ENCODE measurements around the gene CCL17. TPM values are rescaled to one million over a fixed set of nuclear protein-coding genes. Genes with fewer than 3 reads are reported as not detected.
A peak's percentile ranks its signal among the peaks of the same experiment; 100 is the strongest.

Gene CCL17
- total RNA-seq, 1 donor from 2014 or later: 2.8 TPM

DNA sequence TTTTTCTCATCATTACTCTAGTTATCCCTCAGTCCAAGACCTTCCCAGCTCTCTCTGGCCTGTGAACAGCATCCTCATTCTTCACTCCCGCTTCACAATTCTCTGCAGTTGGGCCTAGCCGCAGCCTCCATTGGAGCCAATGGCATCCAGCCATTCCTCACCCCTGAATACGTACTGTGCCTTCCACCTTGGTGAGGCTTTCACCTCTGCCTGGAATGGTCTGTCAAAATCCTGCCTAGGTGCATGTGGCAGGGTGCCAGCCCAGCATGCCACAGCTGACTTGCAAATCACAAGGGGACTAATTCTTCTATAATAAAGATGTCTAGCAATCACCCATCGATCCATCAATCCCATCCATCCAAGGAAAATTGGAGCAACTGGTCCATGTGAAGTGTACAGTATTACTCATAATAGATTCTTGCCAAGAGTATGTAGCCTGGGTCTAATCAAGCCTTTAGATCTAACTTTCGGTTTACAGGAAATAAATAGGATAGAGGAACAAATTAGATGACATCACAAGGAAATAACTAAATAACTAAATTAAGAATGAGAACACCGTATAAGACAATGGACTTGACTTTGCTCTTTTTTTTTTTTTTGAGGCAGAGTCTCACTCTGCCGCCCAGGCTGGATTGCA lies 37.3 kb upstream of the CCL17 start:
- H3K36me3 ChIP-seq: no peaks in the 10 kb centered on the region
- H3K27me3 ChIP-seq (ENCODE audit: low read depth): no peaks in the 10 kb centered on the region
- peak in 1 of 2 donors; percentile 27 for ATAC-seq
- peak overlapping the region; percentile 31 for H3K27ac ChIP-seq
- no peak overlapping the region for H3K4me3 ChIP-seq
- peaks cover 16% of the 10 kb centered on the region for H3K4me1 ChIP-seq
- TF ChIP-seq CTCF (IDR thresholded peaks at IDR 0.05): no peak
- no peaks in the 10 kb centered on the region for H3K9me3 ChIP-seq
- peak; percentile 28 for DNase-seq
- intact Hi-C loops (cut with DNase I): no loop called here

- TF ChIP-seq CTCF (IDR thresholded peaks at IDR 0.05): no peak
- Histone ChIP-seq H3K36me3 (no peaks in the 10 kb centered on the region), H3K4me1 (peaks cover 20% of the 10 kb centered on the region), H3K9me3 (no peaks in the 10 kb centered on the region), H3K27ac (peak overlapping the region; percentile 87), H3K27me3 (ENCODE audit: low read depth) (no peaks in the 10 kb centered on the region), H3K4me3 (peak overlapping the region; percentile 62)
- no peak for ATAC-seq
- intact Hi-C loops (cut with DNase I): no loop called here
- peak; percentile 30 for DNase-seq
Measured at GRCh38 chr16:57371494-57372371, 32.8 kb upstream of the CCL17 start.

DNA sequence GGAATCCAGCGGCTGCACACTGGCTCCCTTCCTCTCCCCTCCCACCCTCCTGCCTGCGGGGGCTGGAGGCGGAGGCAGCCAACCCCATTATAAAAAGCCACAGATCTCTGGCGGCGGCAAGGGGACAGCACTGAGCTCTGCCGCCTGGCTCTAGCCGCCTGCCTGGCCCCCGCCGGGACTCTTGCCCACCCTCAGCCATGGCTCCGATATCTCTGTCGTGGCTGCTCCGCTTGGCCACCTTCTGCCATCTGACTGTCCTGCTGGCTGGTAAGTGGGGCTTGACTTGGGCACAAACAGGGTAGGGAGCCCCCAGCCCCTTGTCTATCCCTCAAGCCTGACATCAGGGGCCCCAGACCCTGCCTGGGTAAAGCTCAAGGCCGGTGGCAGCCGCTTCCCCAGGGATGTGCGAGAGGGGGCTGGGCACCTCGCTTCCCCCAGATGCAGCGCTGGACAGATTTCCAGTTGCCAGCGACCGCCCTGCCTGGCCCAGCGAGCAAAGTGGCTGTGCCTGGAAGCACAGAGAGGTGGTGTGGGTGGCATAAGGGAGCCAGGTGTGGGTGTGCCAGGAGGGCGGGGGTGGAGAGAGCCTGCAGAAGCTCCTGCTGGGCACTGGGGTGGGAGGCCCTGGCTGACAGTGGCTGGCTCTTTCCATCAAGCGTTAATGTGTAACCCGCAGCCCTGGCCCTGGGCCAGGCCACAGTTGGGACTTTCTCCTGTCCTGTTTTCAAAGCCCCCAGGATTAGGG lies 32.0 kb upstream of the CCL17 start, which contains the start of gene CX3CL1:
TSS of gene CX3CL1 (plus strand) at position 119 of the 745 bp plus-strand sequence. CDS start at position 198, 79 bp downstream.
- peaks cover 20% of the 10 kb centered on the region for H3K4me1 ChIP-seq
- ATAC-seq: peak; percentile 72 to 83
- no peaks in the 10 kb centered on the region for H3K36me3 ChIP-seq
- DNase-seq: peak; percentile 62
- H3K9me3 ChIP-seq: no peaks in the 10 kb centered on the region
- H3K27me3 ChIP-seq (ENCODE audit: low read depth): no peaks in the 10 kb centered on the region
- peak; percentile 40 for TF ChIP-seq CTCF (IDR thresholded peaks at IDR 0.05)
- peak within 1 kb of the TSS; percentile 62 for H3K4me3 ChIP-seq
- intact Hi-C loops (cut with DNase I): no loop called here
- H3K27ac ChIP-seq: peak within 1 kb of the TSS; percentile 87

GRCh38 chr16:57373117-57373947 lies 31.2 kb upstream of the CCL17 start:
- DNase-seq (no peak), ATAC-seq (no peak)
- intact Hi-C loops (cut with DNase I): no loop called here
- Histone ChIP-seq H3K27ac (peak overlapping the region; percentile 87), H3K27me3 (ENCODE audit: low read depth) (no peaks in the 10 kb centered on the region), H3K36me3 (no peaks in the 10 kb centered on the region), H3K4me1 (peaks cover 28% of the 10 kb centered on the region), H3K4me3 (peak overlapping the region; percentile 62), H3K9me3 (no peaks in the 10 kb centered on the region)
- TF ChIP-seq CTCF (IDR thresholded peaks at IDR 0.05): no peak
